Transverse colon (tissue), 4 donors: ENCODE measurements around the gene MID1.

Experiments
- EP300 ChIP-seq: sonication (generic); formaldehyde crosslinking; IDR thresholded peaks from one replicate; pipeline ENCODE4 v1.6.1; 2017; ENCODE audit warnings: antibody characterized with exemption, low read depth
- POLR2A ChIP-seq: fragments of 450-650 bp; IDR thresholded peaks from one replicate; pipeline ENCODE4 v1.6.1; 2016; ENCODE audit warnings: antibody characterized with exemption, mild to moderate bottlenecking, moderate library complexity
- POLR2AphosphoS5 ChIP-seq, 3 donors: sonication (generic); formaldehyde crosslinking; IDR thresholded peaks; one replicate each; pipeline ENCODE4 v1.6.1; 2016; ENCODE audit warnings: antibody characterized with exemption in 3 of 3
- TF ChIP-seq, protein P1 (sequence below), 5 experiments: fragments of 200-600 bp in 3 of 5; fragments of 450-650 bp in 2 of 5; sonication (generic) in 3 of 5; IDR thresholded peaks; 1 replicate in 2 of 5; 2 replicates in 3 of 5; pipeline ENCODE4 v1.5.1; 2016 to 2017; ENCODE audit warnings: antibody characterized with exemption in 5 of 5, inconsistent platforms in 3 of 5, mild to moderate bottlenecking in 2 of 5, moderate library complexity in 1 of 5

DNA sequence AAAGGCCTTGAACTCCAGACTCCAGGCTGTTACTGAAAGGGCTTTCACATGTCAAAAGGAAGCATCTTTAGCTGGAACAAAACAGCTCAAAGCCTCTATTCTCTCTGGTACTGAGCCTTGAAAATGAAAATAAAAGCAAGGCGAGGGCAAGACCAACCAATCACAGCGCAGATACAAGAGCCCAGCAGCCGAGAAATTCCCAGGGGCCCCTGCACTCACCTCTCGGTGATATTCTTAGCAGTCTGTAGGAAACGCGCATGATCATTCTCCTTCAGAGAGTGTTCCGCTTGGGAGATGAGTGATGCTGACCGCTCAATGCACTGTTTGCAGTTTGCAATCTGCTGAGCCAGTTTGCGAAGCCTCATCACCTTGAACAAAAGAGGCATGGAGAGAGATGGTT is 138.1 kb downstream of the MID1 start:
- TF ChIP-seq POLR2AphosphoS5 (IDR thresholded peaks at IDR 0.05) (no peak), POLR2A (no peak), EP300 (no peak)
- TF ChIP-seq, protein P1, sequence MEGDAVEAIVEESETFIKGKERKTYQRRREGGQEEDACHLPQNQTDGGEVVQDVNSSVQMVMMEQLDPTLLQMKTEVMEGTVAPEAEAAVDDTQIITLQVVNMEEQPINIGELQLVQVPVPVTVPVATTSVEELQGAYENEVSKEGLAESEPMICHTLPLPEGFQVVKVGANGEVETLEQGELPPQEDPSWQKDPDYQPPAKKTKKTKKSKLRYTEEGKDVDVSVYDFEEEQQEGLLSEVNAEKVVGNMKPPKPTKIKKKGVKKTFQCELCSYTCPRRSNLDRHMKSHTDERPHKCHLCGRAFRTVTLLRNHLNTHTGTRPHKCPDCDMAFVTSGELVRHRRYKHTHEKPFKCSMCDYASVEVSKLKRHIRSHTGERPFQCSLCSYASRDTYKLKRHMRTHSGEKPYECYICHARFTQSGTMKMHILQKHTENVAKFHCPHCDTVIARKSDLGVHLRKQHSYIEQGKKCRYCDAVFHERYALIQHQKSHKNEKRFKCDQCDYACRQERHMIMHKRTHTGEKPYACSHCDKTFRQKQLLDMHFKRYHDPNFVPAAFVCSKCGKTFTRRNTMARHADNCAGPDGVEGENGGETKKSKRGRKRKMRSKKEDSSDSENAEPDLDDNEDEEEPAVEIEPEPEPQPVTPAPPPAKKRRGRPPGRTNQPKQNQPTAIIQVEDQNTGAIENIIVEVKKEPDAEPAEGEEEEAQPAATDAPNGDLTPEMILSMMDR (IDR thresholded peaks at IDR 0.05): no peak
